K562 (cell line): ENCODE results near the gene POC1B. TPM values are rescaled to one million over a fixed set of nuclear protein-coding genes. Genes with fewer than 3 reads are reported as not detected.

Source experiments
- AFF4 ChIP-seq: sonication (generic); formaldehyde crosslinking; IDR thresholded peaks from 2 replicates; pipeline ENCODE4 v1.8.0; 2023; ENCODE audit warnings: mild to moderate bottlenecking, missing genetic modification reagents
- ATF7 ChIP-seq: fragments of 450-650 bp; IDR thresholded peaks from 2 replicates; pipeline ENCODE4 v1.7.1; 2014; ENCODE audit warnings: mild to moderate bottlenecking, moderate library complexity
- BHLHE40 ChIP-seq: IDR thresholded peaks from 2 replicates; pipeline ENCODE4 v1.6.1; 2011; ENCODE audit warnings: low read length, improper control_type of control experiment
- BRD4 ChIP-seq: fragments of 200-600 bp; sonication (generic); IDR thresholded peaks from 2 replicates; pipeline ENCODE4 v1.6.1; 2017; ENCODE audit warnings: inconsistent platforms
- CBFA2T2 ChIP-seq: fragments of 450-650 bp; conservative IDR thresholded peaks from 2 replicates; pipeline ENCODE4 v1.6.1; 2017; ENCODE audit warnings: mild to moderate bottlenecking
- CEBPG ChIP-seq, 3 experiments: fragments of 200-800 bp in 1 of 3; sonication (Bioruptor generic) in 1 of 3; sonication (generic) in 1 of 3; formaldehyde crosslinking in 1 of 3; IDR thresholded peaks in 2 of 3; conservative IDR thresholded peaks in 1 of 3; 2 replicates each; pipeline versions ENCODE4 v1.6.1 to v1.8.0; 2016 to 2022; ENCODE audit warnings: missing compliant biosample characterization in 2 of 3, missing genetic modification characterization in 2 of 3, mild to moderate bottlenecking in 1 of 3, missing genetic modification reagents in 1 of 3
- CLOCK ChIP-seq: fragments of 250-450 bp; sonication (Bioruptor Pico); IDR thresholded peaks from 2 replicates; pipeline ENCODE4 v1.4.0; 2020; ENCODE audit warnings: mild to moderate bottlenecking, moderate library complexity, borderline replicate concordance
- ETV1 ChIP-seq: fragments of 450-650 bp; conservative IDR thresholded peaks from 2 replicates; pipeline ENCODE4 v1.6.1; 2016; ENCODE audit warnings: missing genetic modification characterization, control low read depth, low read depth, missing compliant biosample characterization
- ID3 ChIP-seq, 2 experiments: fragments of 250-450 bp in 1 of 2; fragments of 450-650 bp in 1 of 2; sonication (Bioruptor Pico) in 1 of 2; IDR thresholded peaks; 2 replicates each; pipeline versions ENCODE4 v1.6.1 to v1.8.0; 2016 to 2021; ENCODE audit warnings: mild to moderate bottlenecking in 2 of 2, moderate library complexity in 2 of 2, missing compliant biosample characterization in 1 of 2, missing genetic modification characterization in 1 of 2
- MAFG ChIP-seq: fragments of 450-650 bp; conservative IDR thresholded peaks from 2 replicates; pipeline ENCODE4 v1.6.1; 2016; ENCODE audit warnings: missing genetic modification characterization, missing compliant biosample characterization
- NFE2 ChIP-seq: IDR thresholded peaks from 2 replicates; pipeline ENCODE4 v1.6.1; 2014; ENCODE audit warnings: antibody characterized with exemption, low read depth
- RB1 ChIP-seq: fragments of 450-650 bp; IDR thresholded peaks from 2 replicates; pipeline ENCODE4 v1.6.1; 2017; ENCODE audit warnings: low read depth, mild to moderate bottlenecking
- ZFPM2 ChIP-seq: fragments of 250-450 bp; sonication (Bioruptor Pico); IDR thresholded peaks from 2 replicates; pipeline ENCODE4 v1.5.1; 2022; ENCODE audit warnings: mild to moderate bottlenecking
- ZMIZ1 ChIP-seq, 2 experiments: fragments of 150-350 bp in 1 of 2; IDR thresholded peaks; 2 replicates each; pipeline ENCODE4 v1.6.1; 2012 to 2016; ENCODE audit warnings: low read depth in 2 of 2, low read length in 2 of 2, mild to moderate bottlenecking in 1 of 2, moderate library complexity in 1 of 2
- ZNF24 ChIP-seq: fragments of 450-650 bp; IDR thresholded peaks from 2 replicates; pipeline ENCODE4 v1.6.1; 2016
- ZNF311 ChIP-seq: fragments of 250-450 bp; sonication (Bioruptor Pico); IDR thresholded peaks from 2 replicates; pipeline ENCODE4 v1.4.0; 2020; ENCODE audit warnings: mild to moderate bottlenecking, moderate library complexity
- ZNF717 ChIP-seq: fragments of 250-450 bp; sonication (Bioruptor Pico); IDR thresholded peaks from 2 replicates; pipeline ENCODE4 v1.5.0; 2021
- polyA plus RNA-seq, 8 experiments: library from polyadenylated mRNA; depleted of rRNA in 4 of 8; stranded (reverse) in 5 of 8; unstranded in 3 of 8; fragments of >200 nt; fragmentation: Nextera tagmentation in 2 of 8; fragmentation: Illumina TruSeq in 1 of 8; extraction: Ambion mirVana in 2 of 8; extraction: Trizol in 1 of 8; gene quantifications; 2 replicates each; pipeline versions ENCODE4 v1.2.1 to v1.2.3, GENCODE V29; 2011 to 2014; ENCODE audit warnings: inconsistent platforms in 1 of 8, missing spikeins in 1 of 8
- total RNA-seq, 7 experiments: library from RNA; depleted of rRNA in 6 of 7; stranded (reverse); fragments of >200 nt in 6 of 7; fragmentation: Illumina TruSeq in 2 of 7; extraction: Trizol in 2 of 7; gene quantifications; 2 replicates each; pipeline versions ENCODE4 v1.2.1 to v1.2.3, GENCODE V29; 2011 to 2021; ENCODE audit warnings: low replicate concordance in 1 of 7

Gene POC1B
- total and polyA plus RNA-seq, 9 of the 15 experiments (the other 6 are each of a cell fraction or from before 2014, with no cell fraction given) = 4.5 to 16.1 (median 10.4) TPM

GRCh38 chr12:89454080-89454848, 71.6 kb downstream of the POC1B start (continued):
- TF ChIP-seq CLOCK (CRISPR knock-in tag) (no peak), ZFPM2 (no peak), RB1 (no peak), ATF7 (no peak), BHLHE40 (0 out of 2 replicates have a peak, but pooled peaks have one; percentile 43), ZNF717 (CRISPR knock-in tag) (no peak), ZMIZ1 (IDR thresholded peaks at IDR 0.05; ENCODE audit: low read depth in 2 of 2, low read length in 2 of 2) (no peak), ETV1 (tag) (no peak), ID3 (CRISPR knock-in tag; IDR thresholded peaks at IDR 0.05) (no peak), ID3 (tag; IDR thresholded peaks at IDR 0.05) (no peak), ZNF311 (CRISPR knock-in tag) (0 out of 2 replicates have a peak, but pooled peaks have one; percentile 10), BRD4 (no peak), AFF4 (CRISPR knock-in tag) (no peak), CEBPG (CRISPR knock-in tag; IDR thresholded peaks at IDR 0.05) (no peak), CEBPG (tag; conservative IDR thresholded peaks at IDR 0.05 in 1 of 2, IDR thresholded peaks at IDR 0.05 in 1 of 2) (no peak), MAFG (tag) (no peak), CBFA2T2 (peak; percentile 43), NFE2 (no peak), ZNF24 (no peak)
